Ascending aorta (tissue), 2 donors: Measurements from ENCODE around the gene HEXD. TPM values are rescaled to one million over a fixed set of nuclear protein-coding genes. Genes with fewer than 3 reads are reported as not detected.

ENCODE experiments used
- DNase-seq, 2 donors: peaks; one replicate each; pipeline ENCODE4 v3.0.0-alpha.2; 2019; ENCODE audit warnings: low spot score in 2 of 2
- H3K27ac ChIP-seq, 2 donors: fragments of 200-600 bp; sonication (generic); one replicate each; pipeline ENCODE4 v1.5.1; 2016 to 2017; ENCODE audit warnings: mild to moderate bottlenecking in 1 of 2
- H3K27me3 ChIP-seq: fragments of 200-600 bp; sonication (generic); one replicate; pipeline ENCODE4 v1.5.1; 2017
- H3K36me3 ChIP-seq, 2 donors: fragments of 200-600 bp; sonication (generic); one replicate each; pipeline ENCODE4 v1.5.1; 2016
- H3K4me1 ChIP-seq, 2 donors: fragments of 200-600 bp; sonication (generic); one replicate each; pipeline ENCODE4 v1.5.1; 2016 to 2017; ENCODE audit warnings: mild to moderate bottlenecking in 1 of 2
- H3K4me3 ChIP-seq, 2 donors: fragments of 200-600 bp; sonication (generic); one replicate each; pipeline ENCODE4 v1.5.1; 2016 to 2017; ENCODE audit warnings: mild to moderate bottlenecking in 1 of 2
- H3K9me3 ChIP-seq, 2 donors: fragments of 200-600 bp; sonication (generic); one replicate each; pipeline ENCODE4 v1.5.1; 2016
- intact Hi-C: fragments of 100-400 bp; cut with DNase I; formaldehyde crosslinking; loops from one replicate; pipeline ENCODE4 v1.15.1; 2023
- total RNA-seq: library from RNA; depleted of rRNA; stranded (reverse); fragments of >200 nt; gene quantifications from one replicate; pipeline ENCODE4 v1.1.0, GENCODE V29; 2016
- TF ChIP-seq, protein P1 (sequence below), 3 experiments: fragments of 200-600 bp in 2 of 3; fragments of 450-650 bp in 1 of 3; sonication (generic) in 2 of 3; IDR thresholded peaks; one replicate each; pipeline ENCODE4 v1.5.1; 2016 to 2019; ENCODE audit warnings: antibody characterized with exemption in 3 of 3, mild to moderate bottlenecking in 1 of 3, moderate library complexity in 1 of 3

HEXD gene
- total RNA-seq, 1 donor from 2014 or later = 40.4 TPM

DNA sequence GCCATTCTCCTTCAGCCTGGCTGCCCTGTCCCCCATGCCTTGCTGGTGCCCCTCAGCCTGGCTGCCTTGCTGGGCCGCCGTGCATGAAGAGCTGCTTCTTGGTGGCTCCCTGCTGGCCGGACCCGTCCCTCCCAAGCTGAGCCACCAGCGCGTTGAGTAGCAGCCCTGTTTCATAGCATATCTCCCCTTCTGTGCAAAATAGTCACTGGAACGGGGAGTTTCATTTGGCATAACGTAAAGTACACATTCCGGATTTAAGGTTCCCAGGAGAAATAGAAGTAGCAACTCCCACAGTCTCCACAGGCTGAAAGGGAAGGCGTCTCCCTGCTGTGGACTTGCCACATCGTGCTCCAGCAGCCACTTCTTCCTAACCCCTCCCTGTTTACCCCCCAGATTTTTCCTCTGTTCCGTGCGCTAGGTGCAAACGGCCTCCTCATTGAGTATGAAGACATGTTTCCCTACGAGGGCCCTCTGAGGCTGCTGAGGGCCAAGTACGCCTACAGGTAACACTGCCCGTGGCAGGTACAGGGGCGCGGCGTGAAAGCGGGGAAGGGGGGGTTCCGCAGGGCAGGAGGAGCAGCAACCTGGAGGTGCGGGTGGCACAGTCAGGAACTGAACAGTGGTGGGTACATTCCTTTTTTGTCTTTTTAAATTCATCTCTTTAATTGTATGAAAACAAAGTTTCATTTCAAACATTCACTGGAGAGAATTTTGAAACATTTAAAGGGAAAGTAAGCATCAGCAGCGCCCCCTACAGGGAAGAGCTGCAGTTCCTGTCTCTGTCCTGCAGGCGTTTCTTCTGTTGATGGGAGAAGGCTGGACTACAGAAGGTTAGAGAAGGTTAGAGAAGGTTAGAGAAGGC, 6.1 kb downstream of the HEXD start:
- H3K4me3 ChIP-seq = peak overlapping the region in 1 of 2 donors; percentile 27
- no peak for DNase-seq

DNA sequence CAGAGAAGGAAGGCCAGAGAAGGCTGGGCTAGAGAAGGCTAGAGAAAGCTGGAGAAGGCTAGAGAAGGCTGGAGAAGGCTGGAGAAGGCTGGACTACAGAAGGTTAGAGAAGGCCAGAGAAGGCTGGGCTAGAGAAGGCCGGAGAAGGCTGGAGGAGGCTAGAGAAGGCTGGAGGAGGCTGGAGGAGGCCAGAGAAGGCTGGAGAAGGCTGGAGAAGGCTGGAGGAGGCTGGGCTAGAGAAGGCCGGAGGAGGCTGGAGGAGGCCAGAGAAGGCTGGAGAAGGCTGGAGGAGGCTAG, 6.7 kb downstream of the HEXD start:
- Histone ChIP-seq H3K9me3 (peaks cover 0 to 6% of the 10 kb centered on the region in 2 donors), H3K4me1 (peaks cover 0 to 2% of the 10 kb centered on the region in 2 donors), H3K4me3 (no peak overlapping the region), H3K27ac (no peak overlapping the region), H3K27me3 (no peaks in the 10 kb centered on the region), H3K36me3 (no peaks in the 10 kb centered on the region)
- no peak for DNase-seq
- intact Hi-C loops = no loop called here
- TF ChIP-seq, protein P1, sequence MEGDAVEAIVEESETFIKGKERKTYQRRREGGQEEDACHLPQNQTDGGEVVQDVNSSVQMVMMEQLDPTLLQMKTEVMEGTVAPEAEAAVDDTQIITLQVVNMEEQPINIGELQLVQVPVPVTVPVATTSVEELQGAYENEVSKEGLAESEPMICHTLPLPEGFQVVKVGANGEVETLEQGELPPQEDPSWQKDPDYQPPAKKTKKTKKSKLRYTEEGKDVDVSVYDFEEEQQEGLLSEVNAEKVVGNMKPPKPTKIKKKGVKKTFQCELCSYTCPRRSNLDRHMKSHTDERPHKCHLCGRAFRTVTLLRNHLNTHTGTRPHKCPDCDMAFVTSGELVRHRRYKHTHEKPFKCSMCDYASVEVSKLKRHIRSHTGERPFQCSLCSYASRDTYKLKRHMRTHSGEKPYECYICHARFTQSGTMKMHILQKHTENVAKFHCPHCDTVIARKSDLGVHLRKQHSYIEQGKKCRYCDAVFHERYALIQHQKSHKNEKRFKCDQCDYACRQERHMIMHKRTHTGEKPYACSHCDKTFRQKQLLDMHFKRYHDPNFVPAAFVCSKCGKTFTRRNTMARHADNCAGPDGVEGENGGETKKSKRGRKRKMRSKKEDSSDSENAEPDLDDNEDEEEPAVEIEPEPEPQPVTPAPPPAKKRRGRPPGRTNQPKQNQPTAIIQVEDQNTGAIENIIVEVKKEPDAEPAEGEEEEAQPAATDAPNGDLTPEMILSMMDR (IDR thresholded peaks at IDR 0.05) = no peak

More for the DNA sequence above, 6.1 kb downstream of the HEXD start:
- no peaks in the 10 kb centered on the region for H3K27me3 ChIP-seq
- H3K27ac ChIP-seq = no peak overlapping the region
- H3K4me1 ChIP-seq = peaks cover 2% of the 10 kb centered on the region in 2 donors
- H3K9me3 ChIP-seq = peaks cover 0 to 6% of the 10 kb centered on the region in 2 donors
- intact Hi-C loops = no loop called here
- TF ChIP-seq, protein P1 (IDR thresholded peaks at IDR 0.05) = peak; percentile 50 to 53 (median 52)
- H3K36me3 ChIP-seq = no peaks in the 10 kb centered on the region

DNA sequence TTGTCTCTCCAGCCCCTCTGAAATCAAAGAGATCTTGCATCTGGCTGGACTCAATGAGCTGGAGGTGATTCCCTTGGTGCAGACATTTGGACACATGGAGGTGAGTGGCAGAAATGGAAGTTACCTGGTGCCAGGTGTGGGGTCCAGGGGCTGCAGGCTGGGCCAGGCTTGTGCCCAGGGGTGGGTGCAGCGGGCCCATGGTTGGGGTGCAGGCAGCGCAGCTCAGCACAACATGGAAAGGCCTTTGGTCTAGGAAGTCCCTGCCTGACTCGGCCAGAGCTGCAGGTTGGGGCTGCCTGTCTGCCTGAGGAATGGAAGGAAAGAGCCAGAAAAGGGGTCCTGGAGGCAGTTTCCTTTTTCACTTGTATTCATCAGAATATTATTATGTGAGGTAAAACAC, 10.4 kb downstream of the HEXD start:
- H3K27me3 ChIP-seq = no peaks in the 10 kb centered on the region
- DNase-seq = no peak
- H3K27ac ChIP-seq = no peak overlapping the region
- TF ChIP-seq, protein P1 (IDR thresholded peaks at IDR 0.05) = no peak
- intact Hi-C loops = no loop called here
- H3K36me3 ChIP-seq = no peaks in the 10 kb centered on the region
- H3K4me3 ChIP-seq = no peak overlapping the region
- no peaks in the 10 kb centered on the region for H3K9me3 ChIP-seq
- peaks cover 0 to 2% of the 10 kb centered on the region in 2 donors for H3K4me1 ChIP-seq

DNA sequence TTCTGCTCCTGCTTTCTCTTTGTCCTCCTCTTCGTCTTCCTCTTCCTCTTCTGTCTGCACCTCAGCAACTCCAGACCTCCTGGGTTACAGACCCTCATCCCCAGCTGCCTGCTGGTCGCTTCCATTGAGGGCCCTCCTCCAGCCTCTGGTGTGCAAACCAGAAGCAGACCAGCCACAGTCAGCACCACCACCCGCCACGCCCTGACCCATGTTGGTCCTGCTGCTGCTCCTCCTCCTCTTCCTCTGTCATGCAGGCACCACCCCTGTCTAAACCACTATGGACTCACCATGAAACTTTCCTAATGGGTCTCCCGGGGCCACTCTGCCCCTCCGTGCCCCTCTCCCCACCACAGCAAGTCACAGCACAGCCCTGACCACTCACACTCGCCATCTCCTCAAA, 11.7 kb downstream of the HEXD start:
- intact Hi-C loops = no loop called here
- Histone ChIP-seq H3K27me3 (no peaks in the 10 kb centered on the region), H3K9me3 (no peaks in the 10 kb centered on the region), H3K4me3 (no peak overlapping the region), H3K4me1 (no peaks in the 10 kb centered on the region), H3K27ac (no peak overlapping the region), H3K36me3 (no peaks in the 10 kb centered on the region)
- TF ChIP-seq, protein P1 (IDR thresholded peaks at IDR 0.05) = no peak
- no peak for DNase-seq

DNA sequence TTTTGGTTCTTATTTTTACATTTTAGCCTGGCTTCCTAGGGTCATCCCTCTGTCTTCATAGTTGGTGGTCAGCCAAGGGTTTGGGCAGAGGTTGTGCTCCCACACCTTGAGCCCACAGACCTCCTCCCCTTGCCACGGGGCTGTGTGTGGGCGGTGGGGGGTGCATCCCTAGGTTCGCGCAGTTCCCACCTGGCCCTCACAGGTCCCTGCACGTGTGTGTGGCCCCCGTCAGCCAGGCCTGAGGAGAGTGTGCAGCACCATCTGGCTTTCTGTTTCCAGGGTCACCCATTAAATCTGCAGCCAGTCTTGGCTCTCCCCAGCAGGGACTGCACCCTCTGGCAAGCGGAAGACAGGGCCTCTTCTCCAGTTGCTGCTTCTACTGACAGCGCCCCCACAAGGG, 13.9 kb downstream of the HEXD start:
- Histone ChIP-seq H3K27me3 (no peaks in the 10 kb centered on the region), H3K4me3 (no peak overlapping the region), H3K4me1 (no peaks in the 10 kb centered on the region), H3K36me3 (peaks cover 0 to 4% of the 10 kb centered on the region in 2 donors), H3K9me3 (no peaks in the 10 kb centered on the region), H3K27ac (no peak overlapping the region)
- no peak for DNase-seq
- TF ChIP-seq, protein P1 (IDR thresholded peaks at IDR 0.05) = no peak
- intact Hi-C loops = no loop called here
